Activated CD4-positive, alpha-beta T cell treated with anti-CD3 and anti-CD28 coated beads for 1 hour (primary cell): Measurements from ENCODE around the gene COX5A.

Experiments
- DNase-seq: peaks from one replicate; pipeline ENCODE4 v3.0.0-alpha.2; 2020

COX5A gene

DNA sequence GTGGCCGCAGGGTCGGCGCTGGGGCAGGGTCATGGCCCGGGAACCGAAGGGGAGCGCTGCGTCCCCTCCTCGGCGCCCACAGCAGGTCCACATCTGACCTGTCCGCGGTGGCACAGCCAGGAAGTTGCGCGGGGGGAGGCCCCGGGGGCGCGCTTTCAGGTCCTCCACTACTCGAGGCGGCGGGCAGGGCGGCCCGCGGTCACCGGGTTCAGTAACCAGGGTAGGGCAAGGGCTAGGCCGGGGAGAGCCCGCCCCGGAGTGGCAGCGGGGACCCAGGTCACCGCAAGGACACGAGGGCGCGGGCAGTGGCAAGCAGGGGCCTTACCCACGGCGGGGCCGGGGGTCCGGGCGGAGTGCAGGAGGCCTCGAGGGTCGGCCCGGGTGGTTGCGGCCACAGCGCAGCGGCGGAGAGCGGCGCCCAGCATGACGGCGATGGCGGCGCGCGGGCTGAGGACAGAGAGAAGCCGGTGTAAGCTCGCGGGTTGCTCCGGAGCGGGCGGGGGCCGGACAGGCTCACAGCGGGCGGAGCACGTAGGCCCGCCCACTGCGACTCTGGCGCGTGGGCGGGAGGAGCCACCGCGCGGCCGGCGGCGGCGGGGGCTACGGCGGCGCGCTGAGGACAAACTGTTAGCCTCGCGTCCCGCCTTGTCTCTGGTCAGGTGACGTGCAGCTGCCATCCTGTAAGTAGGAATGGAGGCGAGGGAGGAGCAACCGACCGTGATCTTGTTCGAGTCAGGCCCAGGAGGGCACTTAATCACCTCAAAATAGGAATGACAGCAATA, at the start of gene COX5A:
COX5A (minus strand) TSS at position 484 of the 782 bp plus-strand sequence; CDS start at position 425, 59 bp downstream.
- peak; percentile 87 for DNase-seq

DNA sequence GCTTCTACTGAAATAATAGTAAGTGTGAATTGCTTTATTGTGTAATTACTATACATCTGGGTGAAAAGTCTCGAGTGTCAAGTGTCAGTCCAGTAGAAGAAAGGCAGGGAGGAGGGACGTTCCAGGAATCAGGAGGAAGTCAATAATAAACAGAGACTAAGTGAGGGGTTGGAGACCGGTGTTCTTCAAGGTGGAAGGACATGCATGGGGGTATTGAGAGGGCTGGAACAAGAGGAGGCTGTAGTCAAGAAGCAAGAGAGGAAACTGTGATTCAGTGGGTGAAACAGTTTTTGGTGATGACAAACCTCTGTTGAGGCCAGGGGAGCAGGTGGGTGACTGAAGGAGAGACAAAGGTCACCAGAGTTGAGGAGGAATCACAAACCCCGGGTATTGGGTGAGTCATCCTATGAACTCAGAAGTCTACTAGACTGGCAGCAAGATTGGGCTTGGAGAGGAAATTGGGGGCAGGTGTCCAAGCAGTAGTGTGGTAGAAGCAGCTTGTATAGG, 45.9 kb upstream of the COX5A start:
- no peak for DNase-seq

DNA sequence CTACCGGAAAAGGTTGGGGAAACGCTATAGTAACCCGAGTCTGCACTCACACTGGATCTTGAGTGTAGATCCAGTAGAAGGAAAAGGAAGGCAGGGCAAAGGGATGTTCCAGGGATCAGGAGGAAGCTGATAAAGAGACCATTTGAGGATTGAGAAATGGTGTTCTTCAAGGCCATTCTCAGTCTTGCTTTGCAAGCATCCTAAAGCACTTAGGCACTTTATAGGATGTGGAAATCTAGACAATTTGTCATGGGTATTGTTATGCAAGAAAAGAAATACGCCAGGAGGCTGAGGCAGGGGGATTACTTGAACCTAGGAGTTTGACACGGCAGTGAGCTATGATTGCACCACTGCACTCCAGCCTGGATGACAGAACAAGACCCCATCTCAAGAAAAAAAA, 44.3 kb upstream of the COX5A start:
- DNase-seq, result no peak

DNA sequence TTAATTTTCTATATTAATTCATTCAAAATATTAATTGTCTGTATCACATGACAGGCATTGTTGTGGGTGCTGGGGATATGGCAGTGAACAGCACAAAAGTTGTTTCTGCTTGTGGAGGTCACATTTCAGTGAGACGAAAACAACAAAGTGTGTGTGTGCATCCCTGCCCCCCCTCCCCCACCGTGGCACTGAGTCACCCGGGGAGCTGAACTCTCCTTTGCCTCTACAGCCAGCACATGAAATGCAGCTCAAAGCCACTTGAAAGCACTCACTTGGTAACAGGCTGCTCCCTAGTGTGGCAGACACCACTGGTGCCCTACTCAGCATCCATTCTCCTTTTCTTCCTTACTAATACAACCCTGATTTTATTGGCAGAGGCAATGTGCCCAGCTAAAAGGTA, 40.6 kb upstream of the COX5A start:
- DNase-seq, result no peak

DNA sequence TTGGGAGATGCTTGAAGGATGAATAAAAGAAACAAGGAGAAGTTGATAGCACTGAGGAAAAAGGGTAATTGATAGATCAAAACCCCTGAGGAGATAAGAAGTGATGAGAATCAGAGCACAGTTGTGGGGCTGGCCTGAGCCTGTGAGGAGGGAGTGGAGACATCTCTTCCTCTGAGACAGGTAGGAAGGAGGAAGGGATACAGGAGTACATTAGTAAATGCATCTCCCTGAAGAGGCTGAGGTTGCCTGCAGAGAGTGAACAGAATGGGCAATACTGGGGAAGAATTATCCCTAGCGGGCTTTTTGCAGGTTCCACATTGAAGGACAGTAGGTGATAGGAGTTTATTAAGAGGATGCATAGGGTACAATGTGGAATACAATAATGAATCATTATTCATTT, 40.2 kb upstream of the COX5A start:
- DNase-seq, result no peak

DNA sequence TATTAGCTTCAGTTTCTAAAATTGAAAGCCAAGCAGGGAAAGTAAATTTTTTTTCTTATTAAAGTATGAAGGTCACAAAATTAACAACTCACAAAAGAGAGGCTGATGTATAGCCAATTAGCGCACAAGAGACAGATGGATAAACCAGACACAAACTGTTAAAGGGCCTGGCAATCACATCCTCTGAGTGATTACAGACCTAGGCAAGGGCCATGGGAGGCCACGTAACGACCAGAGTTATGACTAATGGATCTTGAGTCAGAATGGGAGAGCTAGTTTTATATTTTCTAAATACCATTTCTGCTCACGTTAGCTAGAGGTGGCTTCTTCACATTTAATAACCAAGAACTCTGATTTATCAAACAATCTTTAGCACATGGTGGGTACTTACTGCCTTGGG, 39.7 kb upstream of the COX5A start:
- no peak for DNase-seq

DNA sequence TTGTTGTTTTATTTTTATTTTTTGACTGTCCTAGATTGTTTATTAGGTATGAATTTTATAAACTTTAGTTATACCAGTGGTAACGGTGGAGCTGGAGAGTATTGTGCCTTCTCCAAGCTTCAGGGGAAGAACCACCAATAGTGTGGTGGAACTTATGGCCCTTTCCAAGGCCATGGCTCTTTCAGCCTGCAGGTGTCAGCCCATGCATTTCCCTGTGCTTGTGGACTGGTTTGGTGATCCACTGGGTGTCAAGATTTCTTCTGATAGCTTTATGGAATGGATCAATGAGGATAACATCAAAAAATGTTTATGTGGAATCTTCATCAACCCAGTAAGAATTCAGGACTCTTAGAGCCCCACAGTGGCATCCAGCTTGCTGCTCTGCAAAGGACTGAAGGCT, 38.3 kb upstream of the COX5A start:
- no peak for DNase-seq

DNA sequence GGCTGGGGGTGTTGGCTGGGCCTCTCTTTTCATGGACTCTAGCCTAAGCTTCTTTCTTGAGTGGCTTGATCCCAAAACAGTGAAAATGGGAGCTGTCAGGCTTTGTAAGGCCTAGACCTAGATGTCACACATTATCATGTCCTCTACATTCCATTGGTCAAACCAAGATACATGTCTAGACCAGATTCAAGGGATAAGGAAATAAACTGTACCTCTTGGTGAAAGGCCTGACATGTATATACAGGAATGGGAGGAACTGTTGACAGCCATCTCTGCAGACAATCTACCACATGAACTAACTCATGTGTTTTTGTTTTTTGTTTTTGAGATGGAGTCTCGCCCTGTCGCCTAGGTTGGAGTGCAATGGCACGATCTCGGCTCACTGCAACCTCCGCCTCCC, 29.8 kb upstream of the COX5A start:
- no peak for DNase-seq

DNA sequence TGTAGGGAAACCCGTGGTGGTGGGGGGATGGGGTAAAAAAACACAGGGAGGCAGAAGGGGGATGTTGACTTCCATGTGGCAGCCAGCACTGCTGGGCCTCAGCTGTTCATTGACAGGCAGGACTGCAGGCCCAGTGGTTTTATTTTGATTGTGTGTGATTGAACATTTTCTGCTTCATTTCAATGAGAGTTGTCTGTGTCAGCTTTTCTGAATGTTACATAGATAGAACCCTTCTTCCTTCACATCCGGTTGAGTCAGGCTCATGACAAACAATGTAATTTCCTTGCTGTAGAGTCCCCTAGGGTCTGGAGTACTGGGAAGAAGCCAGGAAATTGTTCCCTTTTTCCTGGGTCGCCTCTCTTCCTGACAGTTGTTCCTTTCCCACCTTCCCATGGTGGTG, 26.9 kb upstream of the COX5A start:
- DNase-seq, result no peak

DNA sequence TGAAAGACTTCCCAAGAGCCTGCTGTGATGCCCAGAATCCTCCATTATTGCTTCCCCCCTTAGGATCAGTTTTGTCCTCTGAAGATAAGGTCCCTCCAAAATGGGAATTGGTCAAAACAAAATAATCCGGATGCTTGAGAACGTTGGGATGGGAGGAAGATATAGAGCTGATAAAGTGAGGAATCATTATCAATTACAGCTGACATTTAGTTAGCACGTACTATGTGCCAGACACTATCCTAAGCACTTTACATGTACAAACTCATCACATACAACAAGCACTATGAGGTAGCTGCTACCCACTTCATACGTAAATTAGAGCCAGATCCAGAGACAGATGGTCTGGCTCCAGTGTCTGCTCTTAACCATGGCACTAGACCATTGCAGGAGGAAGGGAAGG, 25.3 kb upstream of the COX5A start:
- no peak for DNase-seq

DNA sequence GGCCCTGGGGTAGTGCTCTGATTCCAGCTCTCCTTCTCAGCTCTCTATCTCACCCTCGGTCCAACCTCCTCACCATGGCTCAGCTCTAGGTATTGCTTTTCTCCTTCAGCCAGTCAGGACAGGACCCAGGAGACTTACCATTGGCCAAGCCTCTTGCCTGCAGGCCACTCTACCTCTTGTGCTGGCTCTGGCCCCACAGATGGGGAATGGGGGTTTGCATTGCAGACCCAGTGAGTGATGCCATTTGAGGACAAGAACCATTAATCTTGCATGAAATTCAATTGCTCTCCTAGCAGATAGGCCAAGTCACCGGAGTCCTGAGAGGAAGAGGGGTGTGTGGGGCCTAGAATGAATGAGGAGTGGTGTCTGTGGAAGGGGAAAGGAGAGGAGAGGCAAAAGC, 24.8 kb upstream of the COX5A start:
- DNase-seq, result no peak

DNA sequence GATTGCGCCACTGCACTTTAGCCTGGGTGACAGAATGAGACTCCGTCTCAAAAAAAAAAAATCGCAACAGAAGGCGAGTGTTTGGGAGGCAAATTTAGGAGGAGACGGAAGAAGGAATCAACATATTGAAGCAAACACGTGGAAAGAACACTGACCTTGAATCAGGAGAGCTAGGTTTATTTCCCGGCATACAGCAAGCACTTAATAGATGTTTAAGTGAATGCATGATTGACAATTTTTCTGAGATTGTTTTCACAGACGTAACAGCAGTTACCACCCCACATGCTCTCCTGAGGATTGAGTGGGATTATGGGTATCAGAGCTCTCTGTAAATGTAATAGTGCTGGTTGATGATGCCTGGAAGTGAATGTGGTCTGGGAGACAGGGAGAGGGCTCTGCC, 24.3 kb upstream of the COX5A start:
- no peak for DNase-seq

DNA sequence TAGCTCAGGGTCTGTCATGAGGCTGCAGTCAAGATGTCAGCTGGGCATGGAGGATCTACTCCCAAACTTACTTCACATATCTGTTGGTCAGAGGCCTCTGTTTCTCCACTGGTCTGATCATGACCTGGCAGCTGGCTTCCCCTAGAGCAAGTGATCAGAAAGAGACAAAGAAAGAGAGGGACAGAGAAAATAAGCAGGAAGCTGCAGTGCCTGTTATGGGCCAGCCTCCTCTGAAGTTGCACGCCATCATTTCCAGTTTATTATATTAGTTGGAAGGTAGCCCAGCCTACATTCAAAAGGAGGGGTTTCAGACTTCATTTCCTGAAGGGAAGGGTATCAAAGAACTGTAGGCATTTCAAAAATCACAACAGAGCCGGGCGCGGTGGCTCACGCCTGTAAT, 23.7 kb upstream of the COX5A start:
- no peak for DNase-seq

DNA sequence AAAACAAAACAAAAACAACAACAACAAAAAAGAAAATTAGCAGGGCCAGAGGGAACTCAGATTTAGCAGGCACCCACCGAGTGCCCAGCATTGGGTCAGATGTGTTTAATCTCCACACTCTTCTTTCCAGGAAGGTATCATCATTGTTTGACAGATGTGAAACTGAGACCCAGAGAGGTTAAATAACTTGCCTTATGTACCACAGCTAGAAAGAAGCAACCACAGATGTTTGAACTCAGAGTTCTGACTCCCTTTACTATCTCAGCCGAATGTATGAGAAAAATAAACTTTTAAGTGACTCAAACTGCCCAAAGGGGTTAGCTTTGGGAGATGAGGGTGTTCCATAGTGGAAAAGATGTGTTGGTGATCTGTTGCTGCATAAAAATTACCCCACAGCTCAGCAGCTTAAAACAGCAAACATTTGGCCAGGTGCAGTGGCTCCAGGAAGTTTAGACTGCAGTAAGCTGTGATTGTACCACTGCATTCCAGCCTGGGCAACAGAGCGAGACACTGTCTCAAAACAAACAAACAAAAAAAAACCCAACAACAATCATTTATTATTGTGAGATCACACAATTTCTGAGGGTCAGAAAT, 23.2 kb upstream of the COX5A start:
- DNase-seq, result no peak

DNA sequence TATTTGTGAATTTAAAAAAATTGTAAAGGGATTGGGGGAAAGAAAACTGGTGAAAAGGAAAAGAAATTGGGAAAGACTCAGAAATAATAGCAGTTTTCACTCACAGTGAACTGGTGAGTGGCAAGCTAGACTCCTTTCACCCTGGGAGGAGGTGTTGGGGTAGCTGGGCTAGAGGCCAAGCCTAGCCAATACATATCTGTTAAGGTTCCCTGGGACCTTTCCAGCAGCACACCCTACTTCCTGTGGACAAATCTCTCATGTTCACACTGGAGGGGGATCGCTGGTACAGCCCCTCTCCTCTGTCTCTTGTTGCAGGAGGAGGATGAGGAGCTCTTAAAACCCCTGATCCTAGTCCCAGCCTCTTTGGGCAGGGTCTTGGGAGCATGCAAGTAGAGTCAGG, 22.4 kb upstream of the COX5A start:
- DNase-seq, result no peak

DNA sequence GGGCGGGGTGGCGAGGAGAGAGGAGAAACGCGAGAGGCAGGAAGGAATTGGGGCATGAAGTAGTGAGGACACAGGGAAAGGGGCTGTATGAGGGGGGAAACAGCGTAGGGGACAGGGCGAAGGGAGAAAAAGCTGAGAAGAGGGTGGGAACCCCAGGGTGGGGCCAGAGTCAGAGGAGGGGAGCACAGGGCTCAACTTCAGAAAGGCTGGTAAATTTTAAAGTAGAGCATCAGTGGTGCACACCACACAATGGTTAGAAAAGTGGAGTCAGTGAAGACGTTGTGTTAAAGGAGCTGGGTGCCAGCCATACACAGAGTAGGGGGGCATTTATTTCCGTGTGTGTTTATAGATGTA, 21.7 kb upstream of the COX5A start:
- DNase-seq, result no peak

DNA sequence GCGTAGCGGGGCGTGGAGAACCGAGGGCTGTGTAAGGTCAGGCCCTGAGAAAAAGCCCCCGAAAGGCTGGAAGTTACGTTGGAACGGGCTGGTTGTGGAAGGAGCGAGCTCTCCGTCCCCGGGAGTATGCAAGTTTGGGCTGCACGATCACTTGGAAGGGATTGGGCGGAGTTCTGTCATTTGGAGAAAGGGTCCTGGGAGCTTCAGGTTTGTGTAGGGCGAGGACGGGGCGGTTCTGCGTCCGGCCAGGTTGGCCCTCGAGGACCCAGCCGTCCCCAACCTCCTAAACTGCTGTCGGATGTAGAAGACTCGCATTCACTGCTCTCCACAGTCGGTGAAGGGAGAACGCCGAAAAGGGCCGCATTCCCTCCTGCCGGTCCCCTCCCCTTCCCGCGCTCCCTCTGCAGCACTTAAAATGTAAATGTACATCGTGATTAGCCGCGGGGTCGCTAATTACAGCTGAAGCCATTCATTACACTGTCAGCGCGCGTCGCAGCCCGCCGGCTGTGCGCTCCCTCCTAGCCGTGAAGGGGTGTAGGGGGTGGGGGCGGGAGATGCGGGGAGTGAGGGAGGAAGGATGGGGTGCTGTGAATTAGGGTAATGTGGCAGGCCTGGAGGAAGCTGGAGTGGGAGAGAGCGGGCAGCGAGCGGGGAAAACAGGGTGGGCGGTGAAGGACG, 21.2 kb upstream of the COX5A start:
- no peak for DNase-seq

DNA sequence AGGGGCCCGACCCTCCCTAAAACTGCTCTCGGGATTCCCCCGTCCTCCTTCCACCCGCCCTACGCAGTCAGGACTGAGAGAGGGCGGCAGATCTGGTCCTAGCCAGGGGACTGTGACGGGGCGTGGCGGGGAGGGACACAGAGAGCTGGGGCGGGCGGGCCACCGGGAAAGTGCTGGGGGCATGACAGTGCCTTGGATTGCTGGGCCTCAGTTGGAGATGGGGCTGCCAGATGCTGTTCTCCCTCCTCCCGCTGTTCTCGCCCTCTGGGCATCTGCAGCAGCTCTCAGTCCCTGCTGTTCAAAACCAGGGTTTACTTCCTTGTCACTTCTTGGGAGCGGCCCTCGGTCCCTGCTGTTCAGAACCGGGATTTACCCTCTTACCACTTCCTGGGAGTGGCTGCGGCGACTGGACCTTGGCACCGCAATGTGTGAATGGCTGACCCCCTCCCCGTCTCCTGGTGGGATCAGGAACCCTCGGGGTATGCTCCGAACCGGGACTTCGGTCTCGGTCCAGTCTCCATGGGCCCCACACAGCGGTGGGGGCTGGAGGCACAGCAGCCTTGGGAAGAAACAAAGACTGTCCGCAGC, 20.5 kb upstream of the COX5A start:
- DNase-seq, result no peak

DNA sequence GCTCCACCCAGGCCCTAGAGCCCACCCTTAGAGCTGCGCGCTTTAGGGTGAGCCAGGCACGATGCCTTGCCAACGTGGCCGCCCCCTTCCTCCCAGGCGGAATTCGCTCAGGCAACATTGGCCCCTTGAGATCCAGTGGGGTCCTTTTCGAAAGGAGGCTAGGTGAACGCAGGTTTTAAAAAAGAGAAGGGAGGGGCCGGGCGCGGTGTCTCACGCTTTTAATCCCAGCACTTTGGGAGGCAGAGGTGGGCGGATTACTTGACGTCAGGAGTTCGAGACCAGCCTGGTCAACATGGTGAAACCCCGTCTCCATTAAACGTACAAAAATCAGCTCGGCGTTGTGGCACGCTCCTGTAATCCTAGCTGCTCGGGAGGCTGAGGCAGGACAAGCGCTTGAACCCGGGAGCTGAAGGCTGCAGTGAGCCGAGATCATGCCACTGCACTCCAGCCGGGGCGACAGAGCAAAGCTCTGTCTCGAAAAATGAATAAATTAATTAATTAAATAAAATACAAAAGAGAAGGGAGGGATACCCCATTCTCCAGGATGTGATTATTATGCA, 19.7 kb upstream of the COX5A start:
- DNase-seq, result no peak

DNA sequence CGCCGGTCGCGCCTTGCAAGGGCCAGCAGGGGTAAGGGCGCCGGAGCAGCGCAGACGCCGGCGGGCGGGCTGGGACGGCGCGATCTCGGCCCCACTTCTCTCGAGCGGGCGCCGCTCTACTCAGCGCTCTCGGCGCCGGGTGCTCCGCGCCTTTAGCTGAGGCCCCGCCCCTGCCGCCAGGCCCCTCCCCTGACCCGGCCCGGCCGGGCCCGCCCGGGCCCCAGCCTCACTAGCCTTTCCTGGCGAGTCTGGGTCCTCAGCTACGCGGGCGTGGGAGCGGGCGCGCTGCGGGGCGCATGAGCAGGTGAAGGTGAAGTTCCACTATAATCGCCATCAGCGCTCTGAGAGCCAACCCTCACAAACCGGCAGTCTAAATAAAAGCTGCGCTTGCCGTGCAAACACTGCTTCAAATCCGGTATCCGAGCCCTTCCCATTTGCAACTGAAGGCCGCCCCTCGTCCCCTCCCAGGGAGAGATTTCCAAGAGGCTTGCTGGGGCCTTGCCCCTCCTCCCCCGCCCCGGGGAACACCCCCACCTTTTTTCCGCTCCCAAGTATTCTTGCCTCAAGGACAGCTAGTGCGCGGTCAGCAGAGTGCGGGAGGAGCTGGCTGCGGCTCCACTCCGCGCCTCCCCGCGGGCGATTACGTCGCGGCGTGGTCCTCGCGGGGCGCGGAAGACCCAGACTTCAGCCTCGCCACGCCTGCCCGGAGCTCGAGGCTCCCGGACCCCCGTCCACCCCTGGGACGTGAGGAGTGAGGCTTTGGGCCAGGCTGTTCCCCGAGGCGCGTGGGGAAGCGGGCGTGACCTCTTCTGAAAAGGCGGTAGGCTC, 19.0 kb upstream of the COX5A start, which contains the start of gene RPP25:
RPP25 (minus strand) TSS at position 125 of the 828 bp plus-strand sequence. CDS start 189 bp downstream, outside the sequence.
- DNase-seq, result peak; percentile 52

DNA sequence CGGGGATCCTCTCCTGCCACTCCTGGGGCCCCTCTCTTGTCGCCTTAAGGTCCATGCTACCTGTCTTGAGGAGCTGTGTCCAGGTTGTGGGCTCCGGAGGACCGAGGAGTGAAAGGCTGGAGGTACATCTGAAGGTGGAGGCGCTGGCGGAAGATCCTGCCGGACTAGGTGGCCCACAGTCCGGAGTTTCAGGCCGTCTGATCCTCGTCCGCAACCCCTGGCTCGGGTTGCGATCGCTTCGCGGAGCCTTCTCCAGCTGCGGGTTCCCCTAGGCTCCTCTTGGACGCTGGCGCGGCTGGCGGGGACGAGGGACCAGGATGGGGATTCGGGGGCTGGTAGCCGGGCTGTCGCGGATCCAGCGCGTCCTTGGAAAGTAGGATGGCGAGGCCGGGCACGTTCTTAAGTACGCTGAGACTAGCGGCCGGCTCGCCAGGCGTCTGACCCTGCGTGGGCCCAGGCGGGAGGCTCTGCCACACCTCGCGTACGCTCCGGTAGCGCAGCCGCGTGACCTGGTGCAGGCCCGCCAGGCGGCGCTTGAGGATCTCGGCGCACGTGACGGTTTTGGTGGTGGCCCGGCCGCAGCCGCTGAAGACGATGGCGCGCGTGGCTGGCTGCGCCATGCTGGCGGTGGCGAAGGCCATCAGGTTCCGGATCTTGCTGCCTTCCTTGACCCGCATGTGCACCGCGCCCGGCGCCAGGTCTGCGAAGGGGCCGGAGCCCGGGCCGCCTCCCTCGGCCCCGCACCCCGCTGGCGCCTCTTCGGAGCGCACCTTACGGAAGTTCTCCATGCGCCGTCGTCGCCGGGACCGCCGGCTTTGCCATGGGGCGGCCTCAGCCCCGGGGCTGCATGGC, 18.1 kb upstream of the COX5A start:
- DNase-seq, result peak; percentile 56
